Loucy (cell line): ENCODE results near the gene TARBP2.

ENCODE experiments used
- H2AFZ ChIP-seq: fragments of 200-600 bp; sonication (generic); 2 replicates; pipeline ENCODE4 v1.6.0; 2016; ENCODE audit warnings: antibody characterized with exemption, mild to moderate bottlenecking, low read length, moderate library complexity
- H3F3A ChIP-seq: fragments of 200-600 bp; 2 replicates; pipeline ENCODE4 v1.6.0; 2016; ENCODE audit warnings: antibody characterized with exemption, low read depth, mild to moderate bottlenecking
- H3K27me3 ChIP-seq: fragments of 200-600 bp; sonication (generic); 2 replicates; pipeline ENCODE4 v1.6.1; 2014; ENCODE audit warnings: low read length, mild to moderate bottlenecking; ENCODE audit not compliant: insufficient read depth, poor library complexity, severe bottlenecking
- H3K36me3 ChIP-seq: fragments of 200-600 bp; sonication (generic); 2 replicates; pipeline ENCODE4 v1.6.1; 2016; ENCODE audit warnings: low read length; ENCODE audit not compliant: insufficient read depth
- H3K4me1 ChIP-seq: fragments of 200-600 bp; sonication (generic); 2 replicates; pipeline ENCODE4 v1.5.1; 2014; ENCODE audit warnings: low read length, mild to moderate bottlenecking; ENCODE audit not compliant: insufficient read depth, poor library complexity, severe bottlenecking
- H3K4me2 ChIP-seq: fragments of 200-600 bp; sonication (generic); 2 replicates; pipeline ENCODE4 v1.6.0; 2014; ENCODE audit warnings: antibody characterized with exemption, low read length, low read depth, mild to moderate bottlenecking; ENCODE audit not compliant: poor library complexity, severe bottlenecking
- H3K4me3 ChIP-seq: fragments of 200-600 bp; sonication (generic); 2 replicates; pipeline ENCODE4 v1.5.1; 2014; ENCODE audit warnings: low read length, mild to moderate bottlenecking, mixed read lengths; ENCODE audit not compliant: poor library complexity, severe bottlenecking
- H3K79me2 ChIP-seq: fragments of 200-600 bp; sonication (generic); 2 replicates; pipeline ENCODE4 v1.6.1; 2014; ENCODE audit warnings: low read length; ENCODE audit not compliant: insufficient read depth
- H3K9ac ChIP-seq: fragments of 200-600 bp; sonication (generic); 2 replicates; pipeline ENCODE4 v1.6.0; 2014; ENCODE audit warnings: mild to moderate bottlenecking, low read depth, low read length, moderate library complexity; ENCODE audit not compliant: poor library complexity, severe bottlenecking
- H3K9me2 ChIP-seq: fragments of 200-600 bp; sonication (generic); replicated peaks from 2 replicates; pipeline ENCODE4 v1.6.1; 2016; ENCODE audit warnings: low read depth, low read length, mixed read lengths
- H3K9me3 ChIP-seq: fragments of 200-600 bp; sonication (generic); 2 replicates; pipeline ENCODE4 v1.6.1; 2014; ENCODE audit warnings: mild to moderate bottlenecking, antibody characterized with exemption, low read length, low read depth; ENCODE audit not compliant: insufficient read depth
- H4K20me1 ChIP-seq: fragments of 200-600 bp; sonication (generic); 2 replicates; pipeline ENCODE4 v1.6.0; 2014; ENCODE audit warnings: antibody characterized with exemption, low read length, mild to moderate bottlenecking; ENCODE audit not compliant: insufficient read depth, poor library complexity, severe bottlenecking
- EZH2phosphoT487 ChIP-seq: fragments of 200-600 bp; IDR thresholded peaks from 2 replicates; pipeline ENCODE4 v1.6.1; 2018; ENCODE audit warnings: antibody characterized with exemption, mild to moderate bottlenecking, moderate library complexity, borderline replicate concordance
- TF ChIP-seq, protein P1 (sequence below): fragments of 200-600 bp; sonication (generic); conservative IDR thresholded peaks from 2 replicates; pipeline ENCODE4 v1.5.1; 2014; ENCODE audit warnings: mild to moderate bottlenecking, antibody characterized with exemption, low read length

TARBP2 gene

DNA sequence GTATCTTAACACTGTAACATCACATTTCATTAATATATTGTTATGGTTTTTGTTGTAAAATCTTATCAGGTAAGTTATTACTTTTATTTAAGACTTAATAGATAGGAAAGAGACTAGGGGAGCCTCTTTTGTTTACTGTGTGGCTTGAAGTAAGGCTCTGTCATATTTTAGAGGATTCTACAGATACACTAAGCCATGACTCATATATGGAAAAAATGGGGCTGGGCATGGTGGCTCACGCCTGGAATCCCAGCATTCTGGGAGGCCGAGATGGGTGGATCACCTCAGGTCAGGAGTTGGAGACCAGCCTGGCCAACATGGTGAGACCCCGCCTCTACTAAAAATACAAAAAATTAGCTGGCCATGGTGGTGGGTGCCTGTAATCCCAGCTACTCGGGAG lies 29.8 kb downstream of the TARBP2 start:
- H3K4me3 ChIP-seq: no peak overlapping the region
- no peaks in the 10 kb centered on the region for H3K27me3 ChIP-seq
- H3K9me2 ChIP-seq: no peaks in the 10 kb centered on the region
- no peak overlapping the region for H3K4me2 ChIP-seq
- no peaks in the 10 kb centered on the region for H3K9me3 ChIP-seq
- H2AFZ ChIP-seq: no peak overlapping the region
- no peaks in the 10 kb centered on the region for H3K79me2 ChIP-seq
- H3F3A ChIP-seq: no peaks in the 10 kb centered on the region
- TF ChIP-seq, protein P1, sequence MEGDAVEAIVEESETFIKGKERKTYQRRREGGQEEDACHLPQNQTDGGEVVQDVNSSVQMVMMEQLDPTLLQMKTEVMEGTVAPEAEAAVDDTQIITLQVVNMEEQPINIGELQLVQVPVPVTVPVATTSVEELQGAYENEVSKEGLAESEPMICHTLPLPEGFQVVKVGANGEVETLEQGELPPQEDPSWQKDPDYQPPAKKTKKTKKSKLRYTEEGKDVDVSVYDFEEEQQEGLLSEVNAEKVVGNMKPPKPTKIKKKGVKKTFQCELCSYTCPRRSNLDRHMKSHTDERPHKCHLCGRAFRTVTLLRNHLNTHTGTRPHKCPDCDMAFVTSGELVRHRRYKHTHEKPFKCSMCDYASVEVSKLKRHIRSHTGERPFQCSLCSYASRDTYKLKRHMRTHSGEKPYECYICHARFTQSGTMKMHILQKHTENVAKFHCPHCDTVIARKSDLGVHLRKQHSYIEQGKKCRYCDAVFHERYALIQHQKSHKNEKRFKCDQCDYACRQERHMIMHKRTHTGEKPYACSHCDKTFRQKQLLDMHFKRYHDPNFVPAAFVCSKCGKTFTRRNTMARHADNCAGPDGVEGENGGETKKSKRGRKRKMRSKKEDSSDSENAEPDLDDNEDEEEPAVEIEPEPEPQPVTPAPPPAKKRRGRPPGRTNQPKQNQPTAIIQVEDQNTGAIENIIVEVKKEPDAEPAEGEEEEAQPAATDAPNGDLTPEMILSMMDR: no peak
- TF ChIP-seq EZH2phosphoT487: no peak
- H3K9ac ChIP-seq: no peak overlapping the region
- no peaks in the 10 kb centered on the region for H3K4me1 ChIP-seq
- H4K20me1 ChIP-seq: no peaks in the 10 kb centered on the region
- H3K36me3 ChIP-seq: peaks cover 48% of the 10 kb centered on the region; the same call in 1 of the 2 replicates

DNA sequence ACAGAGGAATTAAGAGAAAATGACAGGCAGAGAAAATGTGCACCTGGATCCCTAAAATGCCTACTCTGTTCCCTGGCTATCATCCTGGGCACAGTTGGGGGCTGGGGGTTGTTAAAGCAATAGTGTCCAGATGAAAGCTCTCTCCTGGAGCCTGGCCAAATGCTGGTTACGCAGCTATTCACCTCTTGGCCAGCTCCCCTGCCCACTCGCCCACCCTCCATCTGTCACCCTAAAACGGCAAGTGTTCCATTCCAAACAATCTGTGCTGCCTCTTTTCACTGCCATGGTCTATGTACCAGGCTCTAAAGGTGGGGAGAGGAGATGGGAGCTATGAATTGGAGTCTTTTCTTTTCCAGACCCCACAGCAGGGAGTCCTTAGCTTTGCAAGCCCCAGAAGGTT lies 30.9 kb downstream of the TARBP2 start:
- Histone ChIP-seq H3K9ac (no peak overlapping the region), H3K4me2 (no peak overlapping the region), H3K79me2 (no peaks in the 10 kb centered on the region), H3F3A (no peaks in the 10 kb centered on the region), H3K9me3 (no peaks in the 10 kb centered on the region), H3K27me3 (no peaks in the 10 kb centered on the region), H4K20me1 (no peaks in the 10 kb centered on the region), H3K4me3 (no peak overlapping the region), H3K4me1 (no peaks in the 10 kb centered on the region), H2AFZ (no peak overlapping the region), H3K36me3 (peaks cover 57% of the 10 kb centered on the region; the same call in 1 of the 2 replicates), H3K9me2 (no peaks in the 10 kb centered on the region)
- no peak for TF ChIP-seq EZH2phosphoT487
- TF ChIP-seq, protein P1: no peak

DNA sequence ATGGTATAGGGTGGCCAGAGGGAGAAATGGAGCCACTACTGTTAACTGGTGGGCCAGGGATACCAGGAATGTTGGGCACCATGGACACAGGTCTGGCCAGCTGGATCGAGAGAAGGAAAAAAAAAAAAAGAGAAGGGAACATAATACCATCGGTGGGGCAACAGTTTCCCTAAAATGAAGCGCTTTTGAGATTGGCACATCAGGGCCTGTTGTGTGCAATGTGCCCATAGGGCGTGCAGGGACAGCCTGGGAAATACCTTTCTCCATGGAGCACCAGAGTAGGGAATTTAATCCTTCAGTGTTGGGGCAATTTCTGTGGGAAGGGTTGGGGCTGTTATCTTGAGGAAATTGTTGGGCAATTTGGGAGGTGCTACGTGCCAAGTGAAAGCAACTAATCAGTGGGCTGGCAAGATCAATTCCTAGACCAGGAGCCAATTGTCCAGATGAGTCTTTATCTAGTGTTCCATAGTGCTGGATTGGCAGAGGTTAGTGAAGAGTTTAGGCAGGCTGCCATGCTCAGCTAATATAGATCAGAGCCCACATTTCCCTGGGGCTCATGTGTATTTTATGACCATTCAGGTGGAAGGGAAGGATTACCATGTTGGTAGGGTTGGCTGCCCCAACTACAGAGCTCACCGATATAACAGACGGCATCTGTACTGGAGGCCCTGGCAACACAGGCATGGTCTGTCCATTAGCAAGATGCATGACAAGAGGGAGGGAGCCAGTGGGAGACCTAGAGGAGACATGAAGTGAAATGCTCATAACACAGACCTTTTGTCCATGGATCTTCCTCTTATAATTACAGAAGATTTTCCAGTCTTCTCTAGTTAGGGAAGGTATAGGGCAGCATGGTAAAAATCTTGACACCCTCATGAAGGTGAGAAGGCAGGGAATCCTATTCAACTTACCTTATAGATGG lies 31.7 kb downstream of the TARBP2 start:
- no peak overlapping the region for H3K4me2 ChIP-seq
- peaks cover 62% of the 10 kb centered on the region; the same call in 1 of the 2 replicates for H3K36me3 ChIP-seq
- H4K20me1 ChIP-seq: no peaks in the 10 kb centered on the region
- H3F3A ChIP-seq: no peaks in the 10 kb centered on the region
- TF ChIP-seq EZH2phosphoT487: no peak
- TF ChIP-seq, protein P1: no peak
- H3K4me3 ChIP-seq: no peak overlapping the region
- H3K9me3 ChIP-seq: no peaks in the 10 kb centered on the region
- H3K27me3 ChIP-seq: no peaks in the 10 kb centered on the region
- H2AFZ ChIP-seq: no peak overlapping the region
- H3K79me2 ChIP-seq: no peaks in the 10 kb centered on the region
- H3K9me2 ChIP-seq: no peaks in the 10 kb centered on the region
- no peak overlapping the region for H3K9ac ChIP-seq
- no peaks in the 10 kb centered on the region for H3K4me1 ChIP-seq
